AG04449 (cell line): ENCODE measurements around the gene BCR.
"Not testable (repeated sequence)": the region's sequence is repeated elsewhere in the genome, so short reads cannot be mapped to it uniquely, and the experiment has no call there.

Experiments used
- CTCF ChIA-PET: fragments of 350-600 bp; formaldehyde crosslinking; extraction: SDS; loops from one replicate; lab custom pipeline; 2021; ENCODE audit warnings: antibody characterized with exemption; lab: Yijun Ruan, JAX
- POLR2A ChIA-PET: fragments of 400-600, 350-600 bp; formaldehyde crosslinking; extraction: SDS; loops from one replicate; lab custom pipeline; 2020; ENCODE audit warnings: antibody characterized with exemption, inconsistent platforms; lab: Yijun Ruan, JAX
- DNase-seq: peaks from one replicate; pipeline ENCODE4 v3.0.0-alpha.2; 2010; ENCODE audit warnings: low read depth, low spot score
- H3K4me3 ChIP-seq: 2 replicates; pipeline ENCODE4 v1.5.1; 2011; ENCODE audit warnings: low read depth, mild to moderate bottlenecking, control low read depth, low read length
- CTCF ChIP-seq: IDR thresholded peaks from one replicate; pipeline ENCODE4 v1.5.1; 2011; ENCODE audit warnings: mild to moderate bottlenecking, moderate library complexity, low read length, control low read depth, inconsistent platforms; ENCODE audit not compliant: insufficient read depth; ENCODE audit errors: missing control alignments

Gene BCR

GRCh38 chr22:23180301-23180892, at the start of gene BCR:
TSS of gene BCR (plus strand) at chr22:23180509. CDS start at chr22:23180961, 452 bp downstream.
- ChIA-PET POLR2A (interaction anchor here (2.1 kb wide), 1 partner anchor 102 kb away, joined by 6 read pairs; no protein-coding TSS in a partner anchor), CTCF (interaction anchor here (0.7 to 27.6 kb wide), 10 partner anchors 9 to 105 kb away, joined by 3 to 953 read pairs (median 3); no protein-coding TSS in a partner anchor)
- DNase-seq = no peak
- no peak for TF ChIP-seq CTCF
- peak within 1 kb of the TSS; percentile 76 for H3K4me3 ChIP-seq

GRCh38 chr22:23130697-23131096, 49.6 kb upstream of the BCR start:
- no peak overlapping the region for H3K4me3 ChIP-seq
- no peak for DNase-seq
- POLR2A ChIA-PET = no interaction called here
- CTCF ChIA-PET = interaction anchor here (1.1 to 27.3 kb wide), 3 partner anchors 9 to 173 kb away, joined by 3 to 800 read pairs (median 29); partner anchors contain the start of gene RSPH14
- no peak for TF ChIP-seq CTCF

GRCh38 chr22:23131931-23132330, 48.4 kb upstream of the BCR start:
- POLR2A ChIA-PET = no interaction called here
- CTCF ChIA-PET = interaction anchor here (1.0 to 27.3 kb wide), 7 partner anchors 11 to 323 kb away, joined by 3 to 800 read pairs (median 4); partner anchors contain the start of gene RAB36
- no peak for DNase-seq
- no peak overlapping the region for H3K4me3 ChIP-seq
- no peak for TF ChIP-seq CTCF

- POLR2A ChIA-PET = no interaction called here
- CTCF ChIA-PET = interaction anchor here (1.0 to 27.3 kb wide), 9 partner anchors 9 to 323 kb away, joined by 3 to 800 read pairs (median 4); partner anchors contain the start of gene RAB36
- H3K4me3 ChIP-seq = no peak overlapping the region
- no peak for DNase-seq
- TF ChIP-seq CTCF = no peak
Measured at GRCh38 chr22:23132376-23133091, 47.8 kb upstream of the BCR start.

GRCh38 chr22:23133922-23134321, 46.4 kb upstream of the BCR start:
- ChIA-PET POLR2A (no interaction called here), CTCF (interaction anchor here (1.7 to 27.3 kb wide), 2 partner anchors 148 to 176 kb away, joined by 4 to 800 read pairs; no protein-coding TSS in a partner anchor)
- TF ChIP-seq CTCF = no peak
- DNase-seq = no peak
- no peak overlapping the region for H3K4me3 ChIP-seq

- H3K4me3 ChIP-seq, DNase-seq, POLR2A ChIA-PET: not testable (repeated sequence)
- CTCF ChIA-PET = interaction anchor here (0.6 to 27.3 kb wide), 4 partner anchors 9 to 179 kb away, joined by 3 to 800 read pairs (median 3); no protein-coding TSS in a partner anchor
Measured at GRCh38 chr22:23136991-23137390, 43.3 kb upstream of the BCR start.
